H1 (cell line): Measurements from ENCODE around the gene GULP1. TPM values are rescaled to one million over a fixed set of nuclear protein-coding genes. Genes with fewer than 3 reads are reported as not detected.
A peak's percentile ranks its signal among the peaks of the same experiment; 100 is the strongest.

Experiments
- CTCF ChIA-PET: fragments of 300-600 bp; sonication (Branson Sonifier 250); formaldehyde crosslinking; loops from one replicate; lab custom pipeline; 2021; ENCODE audit not compliant: partially characterized antibody; lab: Charles Lee
- POLR2A ChIA-PET: fragments of 300-600 bp; sonication (Branson Sonifier 250); formaldehyde crosslinking; loops from one replicate; lab custom pipeline; 2021; ENCODE audit warnings: inconsistent platforms; ENCODE audit not compliant: partially characterized antibody; lab: Charles Lee
- DNase-seq, 2 experiments: peaks; one replicate each; pipeline versions ENCODE4 v3.0.0 to v3.0.0-alpha.2; 2010 to 2022; ENCODE audit warnings: low spot score in 2 of 2, low read depth in 1 of 2, mixed read lengths in 1 of 2
- FAIRE-seq: peaks from 2 replicates; lab custom pipeline; 2011; peaks lifted over from hg19 to GRCh38; lab: Jason Lieb, UNC
- H2AFZ ChIP-seq: 2 replicates; pipeline ENCODE4 v1.8.1; 2012; ENCODE audit warnings: low read length, inconsistent platforms
- H2AK5ac ChIP-seq: 2 replicates; pipeline ENCODE4 v1.6.1; 2013; ENCODE audit warnings: low read depth, low read length
- H2BK120ac ChIP-seq: replicated peaks from 2 replicates; pipeline ENCODE3; 2013; ENCODE audit warnings: low read depth, low read length, inconsistent platforms
- H2BK12ac ChIP-seq: 2 replicates; pipeline ENCODE4 v1.6.1; 2013; ENCODE audit warnings: low read depth, low read length
- H2BK15ac ChIP-seq: 2 replicates; pipeline ENCODE4 v1.6.1; 2013; ENCODE audit warnings: low read length
- H2BK20ac ChIP-seq: 2 replicates; pipeline ENCODE4 v1.6.1; 2013; ENCODE audit warnings: low read length
- H2BK5ac ChIP-seq: 2 replicates; pipeline ENCODE4 v1.6.1; 2013; ENCODE audit warnings: low read depth, low read length
- H3K14ac ChIP-seq: 2 replicates; pipeline ENCODE4 v1.6.1; 2013; ENCODE audit warnings: inconsistent platforms; ENCODE audit not compliant: insufficient read length
- H3K18ac ChIP-seq: 2 replicates; pipeline ENCODE4 v1.6.1; 2013; ENCODE audit warnings: low read length; ENCODE audit errors: extremely low read depth
- H3K23ac ChIP-seq: 2 replicates; pipeline ENCODE4 v1.6.1; 2013; ENCODE audit warnings: inconsistent platforms; ENCODE audit not compliant: insufficient read length
- H3K23me2 ChIP-seq: 2 replicates; pipeline ENCODE4 v1.6.1; 2013; ENCODE audit warnings: low read depth, low read length
- H3K27ac ChIP-seq: 2 replicates; pipeline ENCODE4 v1.6.1; 2011; ENCODE audit warnings: low read depth, low read length, inconsistent platforms
- H3K27me3 ChIP-seq, 4 experiments: replicated peaks in 1 of 4; 1 replicate in 1 of 4; 2 replicates in 3 of 4; pipeline versions ENCODE4 v1.6.1 to v1.8.1; 2011 to 2013; ENCODE audit warnings: low read length in 3 of 4, mild to moderate bottlenecking in 3 of 4, inconsistent platforms in 2 of 4, mixed read lengths in 2 of 4, moderate library complexity in 1 of 4; ENCODE audit not compliant: control insufficient read depth in 3 of 4, insufficient read depth in 3 of 4; ENCODE audit errors: extremely low read depth in 1 of 4
- H3K36me3 ChIP-seq, 4 experiments: 2 replicates each; pipeline versions ENCODE4 v1.6.1 to v1.8.1; 2011 to 2013; ENCODE audit warnings: mild to moderate bottlenecking in 4 of 4, low read length in 3 of 4, moderate library complexity in 2 of 4, control low read depth in 1 of 4, inconsistent platforms in 1 of 4; ENCODE audit not compliant: insufficient read depth in 4 of 4, control insufficient read depth in 2 of 4
- H3K4ac ChIP-seq: replicated peaks from 2 replicates; pipeline ENCODE3; 2013; ENCODE audit warnings: low read length, low read depth, mixed read lengths, inconsistent platforms; ENCODE audit not compliant: insufficient read length
- H3K4me1 ChIP-seq, 4 experiments: replicated peaks in 1 of 4; 1 replicate in 1 of 4; 2 replicates in 3 of 4; pipeline versions ENCODE4 v1.6.1 to v1.8.1; 2011 to 2013; ENCODE audit warnings: low read length in 3 of 4, inconsistent platforms in 2 of 4, mixed read lengths in 1 of 4; ENCODE audit not compliant: insufficient read depth in 4 of 4, control insufficient read depth in 3 of 4
- H3K4me2 ChIP-seq, 2 experiments: 2 replicates each; pipeline versions ENCODE4 v1.6.1 to v1.8.1; 2011 to 2013; ENCODE audit warnings: low read depth in 2 of 2, low read length in 2 of 2, control low read depth in 1 of 2, inconsistent platforms in 1 of 2, mild to moderate bottlenecking in 1 of 2; ENCODE audit not compliant: insufficient read depth in 1 of 2
- H3K4me3 ChIP-seq, 4 experiments: fragments of 200-600, 300-600 bp in 1 of 4; sonication (generic), shearing (Covaris generic), sonication (Bioruptor Twin) in 1 of 4; 2 replicates each; pipeline versions ENCODE4 v1.5.1 to v1.8.1; 2011 to 2016; ENCODE audit warnings: low read length in 4 of 4, low read depth in 3 of 4, control low read depth in 2 of 4, inconsistent platforms in 2 of 4, mild to moderate bottlenecking in 2 of 4, mixed read lengths in 1 of 4, moderate library complexity in 1 of 4; ENCODE audit not compliant: insufficient read depth in 2 of 4; ENCODE audit errors: extremely low read depth in 1 of 4
- H3K56ac ChIP-seq: replicated peaks from 2 replicates; pipeline ENCODE3; 2013; ENCODE audit warnings: low read depth, mild to moderate bottlenecking, mixed read lengths, low read length, inconsistent platforms; ENCODE audit not compliant: insufficient read length
- H3K79me1 ChIP-seq: 2 replicates; pipeline ENCODE4 v1.6.1; 2013; ENCODE audit warnings: low read depth, low read length, control low read depth
- H3K79me2 ChIP-seq, 2 experiments: 2 replicates each; pipeline versions ENCODE4 v1.6.1 to v1.8.1; 2012 to 2013; ENCODE audit warnings: low read length in 2 of 2, mild to moderate bottlenecking in 2 of 2, inconsistent platforms in 1 of 2; ENCODE audit not compliant: insufficient read depth in 2 of 2, control insufficient read depth in 1 of 2
- H3K9ac ChIP-seq, 4 experiments: replicated peaks in 1 of 4; 1 replicate in 1 of 4; 2 replicates in 3 of 4; pipeline versions ENCODE4 v1.6.1 to v1.8.1; 2011 to 2013; ENCODE audit warnings: low read depth in 3 of 4, low read length in 3 of 4, control low read depth in 2 of 4, mild to moderate bottlenecking in 2 of 4, moderate library complexity in 2 of 4, inconsistent platforms in 1 of 4; ENCODE audit errors: extremely low read depth in 1 of 4
- H3K9me3 ChIP-seq, 2 experiments: 2 replicates each; pipeline versions ENCODE4 v1.6.1 to v1.8.1; 2012 to 2013; ENCODE audit warnings: mild to moderate bottlenecking in 2 of 2, moderate library complexity in 2 of 2, control low read depth in 1 of 2, inconsistent platforms in 1 of 2, low read depth in 1 of 2, low read length in 1 of 2, mixed read lengths in 1 of 2; ENCODE audit not compliant: insufficient read depth in 2 of 2
- H4K20me1 ChIP-seq, 2 experiments: replicated peaks in 1 of 2; 2 replicates each; pipeline versions ENCODE3 to v1.8.1; 2011 to 2013; ENCODE audit warnings: inconsistent platforms in 2 of 2, low read length in 2 of 2, mild to moderate bottlenecking in 1 of 2; ENCODE audit not compliant: insufficient read depth in 2 of 2, control insufficient read depth in 1 of 2
- H4K5ac ChIP-seq: 2 replicates; pipeline ENCODE4 v1.6.1; 2013; ENCODE audit warnings: low read length, low read depth, mixed read lengths, inconsistent platforms; ENCODE audit not compliant: insufficient read length
- H4K8ac ChIP-seq: 2 replicates; pipeline ENCODE4 v1.8.0; 2013; ENCODE audit warnings: mild to moderate bottlenecking, moderate library complexity, low read length, inconsistent platforms; ENCODE audit not compliant: insufficient read depth; ENCODE audit errors: extremely low read depth
- H4K91ac ChIP-seq: replicated peaks from 2 replicates; pipeline ENCODE3; 2013; ENCODE audit warnings: low read length, mixed read lengths, inconsistent platforms; ENCODE audit not compliant: insufficient read length
- CHD2 ChIP-seq: IDR thresholded peaks from 2 replicates; pipeline ENCODE4 v1.6.1; 2012; ENCODE audit warnings: low read length, improper control_type of control experiment
- FOSL1 ChIP-seq: IDR thresholded peaks from 2 replicates; pipeline ENCODE4 v1.6.1; 2011; ENCODE audit warnings: mild to moderate bottlenecking, low read depth, low read length, moderate library complexity; ENCODE audit not compliant: insufficient read depth
- MAFK ChIP-seq: IDR thresholded peaks from 2 replicates; pipeline ENCODE4 v1.6.1; 2012; ENCODE audit warnings: low read depth, mild to moderate bottlenecking, improper control_type of control experiment, low read length
- TAF7 ChIP-seq: optimal IDR thresholded peaks from 2 replicates; pipeline ENCODE3; 2011; ENCODE audit warnings: low read depth, mild to moderate bottlenecking, inconsistent platforms, low read length, moderate library complexity, borderline replicate concordance
- YY1 ChIP-seq: IDR thresholded peaks from 2 replicates; pipeline ENCODE4 v1.6.1; 2011; ENCODE audit warnings: low read depth, mild to moderate bottlenecking, low read length
- WGBS, 2 experiments: shearing (Covaris generic) in 1 of 2; methylation state at CpG; one replicate each; pipeline versions ENCODE4 v1.1.6 to v1.1.7; 2013 to 2015; ENCODE audit warnings: low lambda C conversion rate in 2 of 2, mixed read lengths in 2 of 2, inconsistent platforms in 1 of 2, low coverage in 1 of 2, missing lambda C conversion rate in 1 of 2; ENCODE audit not compliant: insufficient replicate concordance in 2 of 2, insufficient coverage in 1 of 2, insufficient read length in 1 of 2; ENCODE audit errors: extremely low coverage in 1 of 2, missing lambda C conversion rate in 1 of 2; 5-methylcytosine and 5-hydroxymethylcytosine counted together
- polyA plus RNA-seq, 7 experiments: library from polyadenylated mRNA; depleted of rRNA in 3 of 7; stranded (reverse) in 5 of 7; unstranded in 2 of 7; fragments of >200 nt in 5 of 7; fragments of 200-250 nt in 2 of 7; gene quantifications; 1 replicate in 5 of 7; 2 replicates in 1 of 7; 4 replicates in 1 of 7; pipeline versions ENCODE4 v1.2.1 to v1.2.3, GENCODE V29; 2011 to 2013; ENCODE audit warnings: missing spikeins in 2 of 7, mixed read lengths in 2 of 7
- total RNA-seq: library from RNA; stranded (reverse); fragmentation: NEBNext Ultra II Directional; extraction: Animal tissue kit (Norgen Biotek cat#: 25700); gene quantifications from 2 replicates; pipeline ENCODE4 v1.2.1, GENCODE V29; 2021

The GULP1 gene
- total and polyA plus RNA-seq, 2 of the 8 experiments (the other 6 are each of a cell fraction or from before 2014, with no cell fraction given): 69.7 to 139 TPM

DNA sequence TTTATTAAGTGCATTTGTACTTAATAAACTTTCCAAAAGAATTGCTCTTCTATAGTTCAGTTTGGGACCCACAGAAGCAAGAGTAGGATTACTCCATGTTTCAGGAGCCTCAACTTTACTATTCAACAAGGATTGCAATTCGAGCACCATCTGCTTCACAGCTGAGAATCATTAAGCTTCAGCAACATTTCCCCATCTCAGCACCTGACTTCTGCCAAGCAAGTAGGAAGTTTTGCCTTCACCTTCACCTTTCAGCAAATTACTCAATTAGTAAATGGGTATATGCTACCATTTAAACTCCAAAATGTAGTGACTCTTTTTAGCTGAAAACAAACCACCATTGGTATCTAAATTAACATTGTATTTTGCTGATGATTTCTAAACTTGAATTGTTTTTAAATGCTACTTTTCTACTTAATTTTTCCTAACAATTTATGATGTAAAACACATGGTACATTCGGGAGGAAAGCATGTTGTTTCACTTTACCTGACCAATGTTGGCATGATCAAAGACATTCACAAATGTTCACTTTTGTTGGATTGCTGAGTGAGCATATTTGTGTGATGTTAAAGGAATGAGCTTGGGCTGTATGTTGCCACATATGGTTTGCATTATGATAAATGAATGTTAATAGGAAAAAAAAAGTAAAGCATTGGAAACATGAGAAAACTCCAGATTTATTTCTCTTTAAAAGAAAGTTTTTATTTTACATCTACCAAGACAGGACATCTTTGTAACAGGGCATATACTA, 159.2 kb downstream of the GULP1 start:
- no peak for DNase-seq

More for the DNA sequence above, 159.2 kb downstream of the GULP1 start:
- H3K14ac ChIP-seq: no peak overlapping the region
- H3K27ac ChIP-seq: 0 out of 2 replicates have a peak overlapping the region, but pooled peaks have one; percentile 29
- peaks cover 0 to 77% of the 10 kb centered on the region in 2 experiments; a peak in 2 of 4 replicates for H3K79me2 ChIP-seq
- H2BK15ac ChIP-seq: no peak overlapping the region
- H2BK12ac ChIP-seq: no peak overlapping the region
- H2BK120ac ChIP-seq: no peak overlapping the region
- no peak overlapping the region for H3K56ac ChIP-seq
- no peak for TF ChIP-seq CHD2
- TF ChIP-seq FOSL1: no peak
- TF ChIP-seq TAF7: no peak
- no peak for TF ChIP-seq YY1
- peak; percentile 66; the same call in 1 of the 2 replicates for TF ChIP-seq MAFK
- TF ChIP-seq, all 59 proteins: peak for 1
- H2AFZ ChIP-seq: no peak overlapping the region
- H3K9ac ChIP-seq: no peak overlapping the region
- no peak overlapping the region for H3K4ac ChIP-seq
- H3K27me3 ChIP-seq: peaks cover 0 to 1% (median 0%) of the 10 kb centered on the region in 4 experiments; a peak in 1 of 7 replicates
- no peaks in the 10 kb centered on the region; a peak in 1 of 4 replicates for H3K9me3 ChIP-seq
- 77% methylated on average over 2 of the region's 2 CpGs; no CpG with 5 or more reads in 1 of the 2 experiments for WGBS, 2 experiments
- no peak overlapping the region for H2BK5ac ChIP-seq
- no peak overlapping the region for H3K18ac ChIP-seq
- no peak overlapping the region for H3K23ac ChIP-seq
- H3K4me3 ChIP-seq: no peak overlapping the region
- POLR2A ChIA-PET: no interaction called here
- CTCF ChIA-PET: no interaction called here
- no peak overlapping the region for H2AK5ac ChIP-seq
- H3K4me1 ChIP-seq: peaks cover 0 to 10% (median 3%) of the 10 kb centered on the region in 4 experiments; a peak in 3 of 7 replicates
- peaks cover 0 to 24% (median 2%) of the 10 kb centered on the region in 4 experiments; a peak in 3 of 8 replicates for H3K36me3 ChIP-seq
- no peak overlapping the region for H4K91ac ChIP-seq
- no peak overlapping the region for H4K8ac ChIP-seq
- no peak overlapping the region for H2BK20ac ChIP-seq
- FAIRE-seq: peak; percentile 7
- H4K20me1 ChIP-seq: no peaks in the 10 kb centered on the region
- no peak overlapping the region for H3K4me2 ChIP-seq
- no peak overlapping the region for H4K5ac ChIP-seq
- H3K23me2 ChIP-seq: no peaks in the 10 kb centered on the region
- H3K79me1 ChIP-seq: no peaks in the 10 kb centered on the region
